Heart left ventricle (tissue), 16 donors: ENCODE data around the gene DIS3L2. TPM values are rescaled to one million over a fixed set of nuclear protein-coding genes. Genes with fewer than 3 reads are reported as not detected.

Source experiments
- ATAC-seq, 4 donors: fragments of 200-7000 bp; cut with Tn5 transposase; one replicate each; pipeline ENCODE4 v1.9.1; 2020 to 2022; ENCODE audit warnings: moderate library complexity in 4 of 4, mild to moderate bottlenecking in 3 of 4, moderate number of reproducible peaks in 1 of 4
- DNase-seq, 5 donors: peaks; one replicate each; pipeline ENCODE4 v3.0.0-alpha.2; 2020
- H3K27ac ChIP-seq, 12 donors: fragments of 200-600 bp; sonication (generic) in 4 of 12; one replicate each; pipeline versions ENCODE4 v1.5.0 to v1.8.0; 2016 to 2022; ENCODE audit warnings: mild to moderate bottlenecking in 2 of 12
- H3K27me3 ChIP-seq, 9 donors: fragments of 200-600 bp; sonication (generic) in 2 of 9; one replicate each; pipeline versions ENCODE4 v1.5.1 to v1.8.0; 2016 to 2022; ENCODE audit warnings: mild to moderate bottlenecking in 3 of 9
- H3K36me3 ChIP-seq, 9 donors: fragments of 200-600 bp; sonication (generic) in 2 of 9; one replicate each; pipeline versions ENCODE4 v1.5.0 to v1.8.0; 2018 to 2022; ENCODE audit warnings: mild to moderate bottlenecking in 2 of 9
- H3K4me1 ChIP-seq, 12 donors: fragments of 200-600 bp; sonication (generic) in 4 of 12; one replicate each; pipeline versions ENCODE4 v1.5.0 to v1.8.0; 2016 to 2022; ENCODE audit warnings: mild to moderate bottlenecking in 3 of 12
- H3K4me3 ChIP-seq, 12 donors: fragments of 200-600 bp; sonication (generic) in 4 of 12; one replicate each; pipeline versions ENCODE4 v1.5.0 to v1.8.0; 2017 to 2022; ENCODE audit warnings: mild to moderate bottlenecking in 9 of 12, moderate library complexity in 4 of 12
- H3K9me3 ChIP-seq, 12 donors: fragments of 200-600 bp; sonication (generic) in 4 of 12; one replicate each; pipeline versions ENCODE4 v1.5.0 to v1.8.0; 2016 to 2022; ENCODE audit warnings: mild to moderate bottlenecking in 1 of 12
- POLR2A ChIP-seq, 2 donors: fragments of 450-650 bp; IDR thresholded peaks; one replicate each; pipeline ENCODE4 v1.6.1; 2017; ENCODE audit warnings: antibody characterized with exemption in 2 of 2, mild to moderate bottlenecking in 2 of 2, moderate library complexity in 2 of 2
- WGBS, 4 donors: extraction: QIAGEN DNeasy Blood & Tissue Kit in 2 of 4; methylation state at CpG; one replicate each; pipeline versions ENCODE4 v1.1.5 to v1.1.7; 2013 to 2018; 5-methylcytosine and 5-hydroxymethylcytosine counted together
- intact Hi-C, 10 donors: fragments of 100-400 bp; cut with DNase I; formaldehyde crosslinking; loops; one replicate each; pipeline versions ENCODE4 v1.11.1 to v1.14.2; 2022
- polyA plus RNA-seq, 2 donors: library from polyadenylated mRNA; stranded (reverse); fragments of 200-250 nt; gene quantifications; one replicate each; pipeline ENCODE4 v1.2.3, GENCODE V29; 2013
- total RNA-seq, 9 donors: library from RNA; depleted of rRNA in 2 of 9; stranded (reverse); fragments of >200 nt in 2 of 9; fragmentation: NEBNext Ultra II Directional in 3 of 9; extraction: Animal tissue kit (Norgen Biotek cat#: 25700) in 3 of 9; gene quantifications; one replicate each; pipeline versions ENCODE4 v1.1.0 to v1.2.4, GENCODE V29; 2016 to 2023
- TF ChIP-seq, protein P1 (sequence below), 12 donors: fragments of 200-600 bp; sonication (generic) in 4 of 12; IDR thresholded peaks; one replicate each; pipeline versions ENCODE4 v1.5.0 to v1.8.0; 2018 to 2022; ENCODE audit warnings: antibody characterized with exemption in 12 of 12, mild to moderate bottlenecking in 5 of 12
- donor health status: ischemic (EF 13 %, LVEDD 7.1; RV severe dilation, severe dysfunction).
- donor health status: healthy with polysubstance abuse.
- donor health status: DM: no; HTN: yes; CAD: no.
- donor health status: DM: no; HTN: no; CAD: no.
- donor health status: ischemic (EF 25% LVEDD 6.9; RV normal size, moderate dysfunction).
- donor health status: ischemic (EF 25% LVEDD 5.7; RV mildly dilated, moderate dysfunction).
- donor health status: healthy.
- donor health status: DM: yes; HTN: yes; CAD: no.
- donor health status: ischemic (EF 35%, LVEDD 5.7; RV mildly dilated, moderate dysfunction).
- donor health status: nonischemic (EF 11% LVEDD 7.7; RV severe dilation, severe dysfunction).
- donor health status: DM: yes; HTN: yes; CAD: no.
- donor health status: PGD.
- donor health status: ischemic (EF 29% LVEDD 5.4; RV normal size, mild dysfunction).
- donor health status: nonischemic (EF 23%, LVEDD 6.1; RV moderate dilation, normal function).

The DIS3L2 gene
- total and polyA plus RNA-seq, 11 donors, result 12.4 to 27.3 (median 21.8) TPM

DNA sequence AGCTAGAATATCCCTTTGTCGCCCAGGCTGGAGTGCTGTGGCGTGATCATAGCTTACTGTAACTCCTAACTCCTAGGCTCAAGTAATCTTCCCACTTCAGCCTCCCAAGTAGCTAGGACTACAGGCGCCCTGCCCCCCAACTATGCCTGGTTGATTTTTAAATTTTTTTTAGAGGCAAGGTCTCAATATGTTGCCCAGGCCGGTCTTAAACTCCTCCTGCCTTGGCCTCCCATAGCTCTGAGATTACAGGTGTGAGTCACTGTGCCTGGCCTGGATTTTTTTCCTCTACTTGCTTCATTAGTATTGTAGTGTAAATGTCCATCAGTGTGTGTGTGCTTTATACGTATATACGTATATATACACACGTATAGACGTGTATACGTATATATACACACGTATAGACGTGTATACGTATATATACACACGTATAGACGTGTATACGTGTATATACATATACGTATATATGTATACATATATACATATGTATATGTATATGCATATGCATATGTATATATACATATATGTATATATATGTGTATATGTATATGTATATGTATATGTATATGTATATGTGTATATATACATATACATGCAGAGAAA, 124.4 kb downstream of the DIS3L2 start:
- Histone ChIP-seq H3K36me3 (peaks cover 0 to 12% (median 3%) of the 10 kb centered on the region in 9 donors), H3K4me3 (no peak overlapping the region), H3K9me3 (peaks cover 0 to 7% (median 0%) of the 10 kb centered on the region in 12 donors), H3K4me1 (peaks cover 0 to 6% (median 0%) of the 10 kb centered on the region in 12 donors), H3K27ac (no peak overlapping the region), H3K27me3 (no peaks in the 10 kb centered on the region)
- WGBS, 4 donors, result 94 to 97% (median 96%) methylated on average over 16 of the region's 16 CpGs
- TF ChIP-seq, protein P1, sequence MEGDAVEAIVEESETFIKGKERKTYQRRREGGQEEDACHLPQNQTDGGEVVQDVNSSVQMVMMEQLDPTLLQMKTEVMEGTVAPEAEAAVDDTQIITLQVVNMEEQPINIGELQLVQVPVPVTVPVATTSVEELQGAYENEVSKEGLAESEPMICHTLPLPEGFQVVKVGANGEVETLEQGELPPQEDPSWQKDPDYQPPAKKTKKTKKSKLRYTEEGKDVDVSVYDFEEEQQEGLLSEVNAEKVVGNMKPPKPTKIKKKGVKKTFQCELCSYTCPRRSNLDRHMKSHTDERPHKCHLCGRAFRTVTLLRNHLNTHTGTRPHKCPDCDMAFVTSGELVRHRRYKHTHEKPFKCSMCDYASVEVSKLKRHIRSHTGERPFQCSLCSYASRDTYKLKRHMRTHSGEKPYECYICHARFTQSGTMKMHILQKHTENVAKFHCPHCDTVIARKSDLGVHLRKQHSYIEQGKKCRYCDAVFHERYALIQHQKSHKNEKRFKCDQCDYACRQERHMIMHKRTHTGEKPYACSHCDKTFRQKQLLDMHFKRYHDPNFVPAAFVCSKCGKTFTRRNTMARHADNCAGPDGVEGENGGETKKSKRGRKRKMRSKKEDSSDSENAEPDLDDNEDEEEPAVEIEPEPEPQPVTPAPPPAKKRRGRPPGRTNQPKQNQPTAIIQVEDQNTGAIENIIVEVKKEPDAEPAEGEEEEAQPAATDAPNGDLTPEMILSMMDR (IDR thresholded peaks at IDR 0.05), result no peak
- TF ChIP-seq POLR2A (IDR thresholded peaks at IDR 0.05), result no peak
- intact Hi-C loops, result no loop called here
- no peak for DNase-seq
- no peak for ATAC-seq

DNA sequence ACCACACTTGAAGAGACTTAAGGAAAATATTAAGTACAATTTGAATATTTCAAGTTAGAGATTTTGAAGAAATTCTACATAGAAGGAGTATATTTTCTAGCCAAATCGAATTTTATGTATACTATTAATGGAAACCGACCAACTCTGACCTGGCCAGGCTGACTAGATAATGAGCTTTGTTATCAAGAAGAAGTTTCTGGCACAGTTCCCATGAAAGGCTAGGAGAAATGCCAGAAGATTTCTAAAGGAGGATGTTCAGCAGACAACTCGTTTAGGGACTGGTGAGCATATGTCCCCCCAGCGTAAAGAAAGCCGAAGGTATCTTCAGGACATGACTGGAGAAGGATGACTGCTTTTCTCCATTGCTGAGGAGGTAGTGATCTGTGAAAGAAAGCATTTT, 127.3 kb downstream of the DIS3L2 start:
- intact Hi-C loops, result no loop called here
- DNase-seq (no peak), ATAC-seq (no peak)
- no peak overlapping the region for H3K4me3 ChIP-seq
- H3K36me3 ChIP-seq, result peaks cover 0 to 12% (median 3%) of the 10 kb centered on the region in 9 donors
- 34 to 53% (median 51%) methylated on average over 5 of the region's 5 CpGs for WGBS, 4 donors
- TF ChIP-seq POLR2A (IDR thresholded peaks at IDR 0.05), result no peak
- TF ChIP-seq, protein P1 (IDR thresholded peaks at IDR 0.05), result no peak
- no peaks in the 10 kb centered on the region for H3K27me3 ChIP-seq
- peaks cover 0 to 15% (median 0%) of the 10 kb centered on the region in 12 donors for H3K9me3 ChIP-seq
- peaks cover 0 to 6% (median 0%) of the 10 kb centered on the region in 12 donors for H3K4me1 ChIP-seq
- no peak overlapping the region for H3K27ac ChIP-seq

DNA sequence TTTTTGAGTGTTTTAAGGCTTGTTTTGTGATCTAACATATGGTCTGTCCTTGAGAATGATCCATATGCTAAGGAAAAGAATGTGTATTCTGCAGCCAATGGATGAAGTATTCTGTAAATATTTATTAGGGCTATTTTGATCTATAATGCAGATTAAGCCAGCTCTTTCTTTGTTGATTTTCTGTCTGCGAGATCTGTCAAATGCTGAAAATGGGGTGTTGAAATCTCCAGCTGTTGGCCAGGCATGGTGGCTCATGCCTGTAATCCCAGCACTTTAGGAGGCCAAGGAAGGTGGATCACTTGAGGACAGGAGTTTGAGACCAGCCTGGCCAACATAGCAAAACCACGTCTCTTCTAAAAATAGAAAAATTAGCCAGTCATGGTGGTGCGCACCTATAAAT, 132.7 kb downstream of the DIS3L2 start:
- ATAC-seq, result no peak
- intact Hi-C loops, result no loop called here

DNA sequence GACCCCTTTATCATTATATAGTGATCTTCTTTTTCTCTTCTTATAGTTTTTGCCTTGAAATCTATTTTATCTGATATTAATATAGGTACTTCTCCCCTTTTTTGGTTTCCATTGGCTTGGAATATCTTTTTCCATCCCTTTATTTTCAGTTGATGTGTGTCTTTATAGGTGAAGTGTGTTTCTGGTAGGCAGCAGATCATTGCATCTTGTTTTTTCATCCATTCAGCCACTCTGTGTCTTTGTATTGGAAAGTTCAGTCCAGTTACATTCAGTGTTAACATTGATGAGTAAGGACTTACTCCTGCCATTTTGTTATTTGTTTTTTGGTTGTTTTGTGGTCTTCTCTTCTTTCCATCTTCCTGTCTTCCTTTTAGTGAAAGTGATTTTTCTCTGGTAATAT, 133.4 kb downstream of the DIS3L2 start:
- ATAC-seq, result no peak
- DNase-seq, result no peak
- H3K9me3 ChIP-seq, result peaks cover 0 to 54% (median 17%) of the 10 kb centered on the region in 12 donors
- intact Hi-C loops, result no loop called here
- H3K4me3 ChIP-seq, result no peak overlapping the region
- TF ChIP-seq, protein P1 (IDR thresholded peaks at IDR 0.05), result no peak
- TF ChIP-seq POLR2A (IDR thresholded peaks at IDR 0.05), result no peak
- H3K36me3 ChIP-seq, result peaks cover 0 to 25% (median 6%) of the 10 kb centered on the region in 9 donors
- H3K27ac ChIP-seq, result no peak overlapping the region
- H3K4me1 ChIP-seq, result no peaks in the 10 kb centered on the region
- H3K27me3 ChIP-seq, result no peaks in the 10 kb centered on the region

More for the DNA sequence above, 132.7 kb downstream of the DIS3L2 start:
- Histone ChIP-seq H3K27ac (no peak overlapping the region), H3K27me3 (no peaks in the 10 kb centered on the region), H3K4me3 (no peak overlapping the region), H3K36me3 (peaks cover 0 to 28% (median 6%) of the 10 kb centered on the region in 9 donors), H3K4me1 (no peaks in the 10 kb centered on the region), H3K9me3 (peaks cover 0 to 52% (median 17%) of the 10 kb centered on the region in 12 donors)
- DNase-seq, result no peak
- 98 to 99% (median 99%) methylated on average over 3 of the region's 3 CpGs for WGBS, 4 donors
- TF ChIP-seq, protein P1 (IDR thresholded peaks at IDR 0.05), result no peak
- no peak for TF ChIP-seq POLR2A (IDR thresholded peaks at IDR 0.05)
